Cardiac muscle cell (in vitro differentiated cells and primary cell): Measurements from ENCODE around the gene CALML5. TPM values are rescaled to one million over a fixed set of nuclear protein-coding genes. Genes with fewer than 3 reads are reported as not detected.

Source experiments
- DNase-seq, 2 donors: peaks; one replicate each; pipeline versions ENCODE4 v3.0.0 to v3.0.0-alpha.2; 2010 to 2017; ENCODE audit warnings: low read depth in 1 of 2, low spot score in 1 of 2
- H3K27ac ChIP-seq: fragments of 200-600 bp; sonication (generic); 2 replicates; pipeline ENCODE4 v1.5.1; 2016
- H3K27me3 ChIP-seq: fragments of 200-600 bp; sonication (generic); 2 replicates; pipeline ENCODE4 v1.6.0; 2016; ENCODE audit warnings: control low read depth
- H3K36me3 ChIP-seq: fragments of 200-600 bp; sonication (generic); 2 replicates; pipeline ENCODE4 v1.5.1; 2016; ENCODE audit warnings: control low read depth
- H3K4me1 ChIP-seq: fragments of 200-600 bp; sonication (generic); 2 replicates; pipeline ENCODE4 v1.8.1; 2017; ENCODE audit warnings: low read depth, mild to moderate bottlenecking, mixed run types
- H3K4me3 ChIP-seq: fragments of 200-600 bp; sonication (generic); 2 replicates; pipeline ENCODE4 v1.5.1; 2016; ENCODE audit warnings: mild to moderate bottlenecking
- H3K9me3 ChIP-seq: fragments of 200-600 bp; sonication (generic); 2 replicates; pipeline ENCODE4 v1.5.1; 2017; ENCODE audit warnings: low read depth, mild to moderate bottlenecking, control low read depth
- CTCF ChIP-seq: IDR thresholded peaks from 2 replicates; pipeline ENCODE4 v1.5.1; 2012; ENCODE audit warnings: low read depth, mild to moderate bottlenecking, low read length
- polyA plus RNA-seq: library from polyadenylated mRNA; unstranded; fragments of >200 nt; fragmentation: Nextera tagmentation; extraction: Ambion mirVana; gene quantifications from 2 replicates; pipeline ENCODE4 v1.2.1, GENCODE V29; 2016
- total RNA-seq: library from RNA; depleted of rRNA; stranded (reverse); fragments of >200 nt; gene quantifications from 2 replicates; pipeline ENCODE4 v1.2.3, GENCODE V29; 2016

CALML5 gene
- total and polyA plus RNA-seq, 2 experiments from 2014 or later = not detected

GRCh38 chr10:5490698-5491464 is 8.5 kb downstream of the CALML5 start:
- Histone ChIP-seq H3K4me1 (no peaks in the 10 kb centered on the region), H3K9me3 (no peaks in the 10 kb centered on the region), H3K4me3 (no peak overlapping the region), H3K27ac (no peak overlapping the region), H3K36me3 (no peaks in the 10 kb centered on the region), H3K27me3 (no peaks in the 10 kb centered on the region)
- TF ChIP-seq CTCF = no peak
- DNase-seq = no peak

GRCh38 chr10:5490032-5490431 is 9.3 kb downstream of the CALML5 start:
- Histone ChIP-seq H3K27ac (no peak overlapping the region), H3K4me3 (no peak overlapping the region), H3K27me3 (no peaks in the 10 kb centered on the region), H3K36me3 (no peaks in the 10 kb centered on the region), H3K4me1 (no peaks in the 10 kb centered on the region), H3K9me3 (no peaks in the 10 kb centered on the region)
- no peak for TF ChIP-seq CTCF
- DNase-seq = no peak

GRCh38 chr10:5488272-5489161 is 10.9 kb downstream of the CALML5 start:
- H3K4me3 ChIP-seq = no peak overlapping the region
- no peak for DNase-seq
- no peaks in the 10 kb centered on the region for H3K9me3 ChIP-seq
- TF ChIP-seq CTCF = no peak
- no peaks in the 10 kb centered on the region for H3K4me1 ChIP-seq
- no peaks in the 10 kb centered on the region for H3K27me3 ChIP-seq
- no peak overlapping the region for H3K27ac ChIP-seq
- no peaks in the 10 kb centered on the region for H3K36me3 ChIP-seq

DNA sequence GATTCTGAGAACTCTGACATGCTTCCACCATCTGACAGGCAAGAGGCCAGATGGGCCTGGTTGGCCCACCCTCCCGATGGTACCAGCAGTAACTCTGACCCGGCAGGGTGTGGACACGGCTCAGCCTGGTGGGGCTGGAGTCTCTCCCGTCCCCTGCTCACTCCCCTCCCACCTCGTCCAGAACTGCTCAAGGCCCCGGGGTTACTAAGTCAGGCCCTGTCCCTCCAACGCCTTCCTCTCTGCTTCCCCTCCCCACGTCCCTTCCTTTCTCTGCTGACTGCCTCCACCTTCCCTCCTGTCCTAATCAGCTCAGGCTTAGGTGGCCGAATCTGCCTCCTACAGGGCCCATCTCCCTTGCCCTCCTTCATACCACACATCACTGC is 12.5 kb downstream of the CALML5 start:
- no peaks in the 10 kb centered on the region for H3K9me3 ChIP-seq
- H3K36me3 ChIP-seq = no peaks in the 10 kb centered on the region
- no peak for TF ChIP-seq CTCF
- no peak for DNase-seq
- no peak overlapping the region for H3K27ac ChIP-seq
- no peaks in the 10 kb centered on the region for H3K4me1 ChIP-seq
- H3K4me3 ChIP-seq = no peak overlapping the region
- H3K27me3 ChIP-seq = no peaks in the 10 kb centered on the region

- H3K27ac ChIP-seq = no peak overlapping the region
- H3K9me3 ChIP-seq = no peaks in the 10 kb centered on the region
- no peaks in the 10 kb centered on the region for H3K27me3 ChIP-seq
- H3K4me3 ChIP-seq = no peak overlapping the region
- H3K4me1 ChIP-seq = no peaks in the 10 kb centered on the region
- no peaks in the 10 kb centered on the region for H3K36me3 ChIP-seq
- DNase-seq = no peak
- no peak for TF ChIP-seq CTCF
These were observed 13.2 kb downstream of the CALML5 start for GRCh38 chr10:5485948-5486852.
